K562 (cell line): ENCODE results near the gene PFKL. TPM values are rescaled to one million over a fixed set of nuclear protein-coding genes. Genes with fewer than 3 reads are reported as not detected.

Experiments used
- ATAC-seq: fragments of 200-7000 bp; cut with Tn5 transposase; 3 replicates; pipeline ENCODE4 v1.9.1; 2020; ENCODE audit warnings: moderate library complexity
- BruUV-seq: library from RNA; stranded (reverse); fragments of 400-500 nt; replicated peaks from 2 replicates; lab custom pipeline; 2021; lab: Mats Ljungman, UMichigan
- CTCF ChIA-PET: fragments of 300-600 bp; formaldehyde crosslinking; extraction: SDS; loops from one replicate; lab custom pipeline; 2021; ENCODE audit warnings: low intra/inter-chr PET ratio; lab: Yijun Ruan, JAX
- POLR2A ChIA-PET: fragments of 300-600, 350-650 bp; sonication (Branson Sonifier 250); formaldehyde crosslinking; extraction: SDS; loops from one replicate; lab custom pipeline; 2021; ENCODE audit warnings: antibody characterized with exemption, inconsistent platforms; lab: Yijun Ruan, JAX
- DNase-seq, 4 experiments: peaks; one replicate each; pipeline versions ENCODE4 v3.0.0 to v3.0.0-alpha.2; 2011 to 2018; ENCODE audit warnings: low spot score in 3 of 4, mixed read lengths in 3 of 4; ENCODE audit errors: extremely low read depth in 1 of 4
- FAIRE-seq: peaks from 2 replicates; lab custom pipeline; 2011; peaks lifted over from hg19 to GRCh38; lab: Jason Lieb, UNC
- H2AFZ ChIP-seq: 2 replicates; pipeline ENCODE4 v1.6.0; 2011; ENCODE audit warnings: low read depth, low read length, control low read depth, inconsistent platforms
- H3K27ac ChIP-seq: fragments of 200-600 bp; 3 replicates; pipeline ENCODE4 v1.8.0; 2011; ENCODE audit warnings: low read depth, mild to moderate bottlenecking, control low read depth, inconsistent platforms, low read length, moderate library complexity, mixed read lengths; ENCODE audit errors: extremely low read depth
- H3K27me3 ChIP-seq, 2 experiments: fragments of 300-600 bp in 1 of 2; 2 replicates in 1 of 2; 3 replicates in 1 of 2; pipeline versions ENCODE4 v1.6.0 to v1.8.0; 2011; ENCODE audit warnings: inconsistent platforms in 2 of 2, low read length in 2 of 2, mild to moderate bottlenecking in 1 of 2, mixed read lengths in 1 of 2, moderate library complexity in 1 of 2; ENCODE audit not compliant: control insufficient read depth in 2 of 2, insufficient read depth in 2 of 2
- H3K36me3 ChIP-seq: fragments of 300-600 bp; 3 replicates; pipeline ENCODE4 v1.8.0; 2011; ENCODE audit warnings: mild to moderate bottlenecking, low read length, inconsistent platforms; ENCODE audit not compliant: control insufficient read depth, insufficient read depth
- H3K4me1 ChIP-seq, 2 experiments: fragments of 200-600 bp in 1 of 2; replicated peaks in 1 of 2; 2 replicates in 1 of 2; 3 replicates in 1 of 2; pipeline versions ENCODE4 v1.5.1 to v1.8.0; 2011; ENCODE audit warnings: inconsistent platforms in 2 of 2, low read length in 2 of 2, mild to moderate bottlenecking in 1 of 2, mixed read lengths in 1 of 2, moderate library complexity in 1 of 2; ENCODE audit not compliant: control insufficient read depth in 2 of 2, insufficient read depth in 2 of 2
- H3K4me2 ChIP-seq: 2 replicates; pipeline ENCODE4 v1.6.1; 2011; ENCODE audit warnings: low read length, control low read depth, inconsistent platforms, mixed read lengths; ENCODE audit not compliant: insufficient read depth
- H3K4me3 ChIP-seq: fragments of 200-600 bp; sonication (generic), shearing (Covaris generic); 2 replicates; pipeline ENCODE4 v1.5.1; 2016; ENCODE audit warnings: control low read depth, inconsistent platforms
- H3K79me2 ChIP-seq: fragments of 200-600 bp; 3 replicates; pipeline ENCODE4 v1.8.0; 2011; ENCODE audit warnings: low read length, inconsistent platforms; ENCODE audit not compliant: control insufficient read depth, insufficient read depth
- H3K9ac ChIP-seq, 2 experiments: 2 replicates each; pipeline versions ENCODE4 v1.6.0 to v1.6.1; 2011; ENCODE audit warnings: low read depth in 2 of 2, low read length in 2 of 2, control low read depth in 1 of 2, inconsistent platforms in 1 of 2, mild to moderate bottlenecking in 1 of 2, mixed read lengths in 1 of 2; ENCODE audit not compliant: insufficient read depth in 1 of 2
- H3K9me1 ChIP-seq: one replicate; pipeline ENCODE4 v1.6.0; 2011; ENCODE audit warnings: inconsistent platforms, mild to moderate bottlenecking, low read length, moderate library complexity; ENCODE audit not compliant: control insufficient read depth, insufficient read depth
- H3K9me3 ChIP-seq: replicated peaks from 2 replicates; pipeline ENCODE4 v1.5.1; 2011; ENCODE audit warnings: low read depth, low read length, inconsistent platforms; ENCODE audit not compliant: control insufficient read depth, insufficient read depth
- H4K20me1 ChIP-seq: replicated peaks from 2 replicates; pipeline ENCODE4 v1.6.1; 2011; ENCODE audit warnings: low read length, inconsistent platforms, mixed read lengths; ENCODE audit not compliant: control insufficient read depth, insufficient read depth
- LARP7 ChIP-seq: fragments of 450-650 bp; IDR thresholded peaks from 2 replicates; pipeline ENCODE4 v1.6.1; 2016
- RBM17 ChIP-seq: fragments of 200-400 bp; formaldehyde crosslinking; IDR thresholded peaks from 2 replicates; pipeline ENCODE4 v1.6.1; 2017; ENCODE audit warnings: low read depth, mild to moderate bottlenecking, low read length, borderline replicate concordance
- SMARCA5 ChIP-seq: fragments of 450-650 bp; IDR thresholded peaks from 2 replicates; pipeline ENCODE4 v1.6.1; 2016
- ZFP36 ChIP-seq: fragments of 150-350 bp; IDR thresholded peaks from 2 replicates; pipeline ENCODE4 v1.6.1; 2018; ENCODE audit warnings: low read length, low read depth; ENCODE audit not compliant: partially characterized antibody
- WGBS: fragments of 100-300 bp; shearing (Covaris generic); methylation state at CpG from one replicate; pipeline ENCODE4 v1.1.6; 2016; ENCODE audit warnings: low coverage, mixed read lengths; ENCODE audit not compliant: insufficient coverage; ENCODE audit errors: missing lambda C conversion rate; 5-methylcytosine and 5-hydroxymethylcytosine counted together
- in situ Hi-C: fragments of 300-500 bp; cut with MboI; formaldehyde crosslinking; loops from 4 replicates; pipeline ENCODE4 v1.15.0; 2018; ENCODE audit warnings: inconsistent platforms, mixed read lengths
- intact Hi-C: fragments of 100-400 bp; cut with micrococcal nuclease; formaldehyde crosslinking; loops from 2 replicates; pipeline ENCODE4 v1.14.2; 2022
- polyA plus RNA-seq, 8 experiments: library from polyadenylated mRNA; depleted of rRNA in 4 of 8; stranded (reverse) in 5 of 8; unstranded in 3 of 8; fragments of >200 nt; fragmentation: Nextera tagmentation in 2 of 8; fragmentation: Illumina TruSeq in 1 of 8; extraction: Ambion mirVana in 2 of 8; extraction: Trizol in 1 of 8; gene quantifications; 2 replicates each; pipeline versions ENCODE4 v1.2.1 to v1.2.3, GENCODE V29; 2011 to 2014; ENCODE audit warnings: inconsistent platforms in 1 of 8, missing spikeins in 1 of 8
- total RNA-seq, 7 experiments: library from RNA; depleted of rRNA in 6 of 7; stranded (reverse); fragments of >200 nt in 6 of 7; fragmentation: Illumina TruSeq in 2 of 7; extraction: Trizol in 2 of 7; gene quantifications; 2 replicates each; pipeline versions ENCODE4 v1.2.1 to v1.2.3, GENCODE V29; 2011 to 2021; ENCODE audit warnings: low replicate concordance in 1 of 7
- TF ChIP-seq, protein P1 (sequence below): fragments of 450-650 bp; IDR thresholded peaks from 2 replicates; pipeline ENCODE4 v1.7.1; 2018; ENCODE audit warnings: mild to moderate bottlenecking, low read depth; ENCODE audit not compliant: partially characterized antibody

The PFKL gene
- total and polyA plus RNA-seq, 9 of the 15 experiments (the other 6 are each of a cell fraction or from before 2014, with no cell fraction given): 1.1 to 124 (median 45.6) TPM

DNA sequence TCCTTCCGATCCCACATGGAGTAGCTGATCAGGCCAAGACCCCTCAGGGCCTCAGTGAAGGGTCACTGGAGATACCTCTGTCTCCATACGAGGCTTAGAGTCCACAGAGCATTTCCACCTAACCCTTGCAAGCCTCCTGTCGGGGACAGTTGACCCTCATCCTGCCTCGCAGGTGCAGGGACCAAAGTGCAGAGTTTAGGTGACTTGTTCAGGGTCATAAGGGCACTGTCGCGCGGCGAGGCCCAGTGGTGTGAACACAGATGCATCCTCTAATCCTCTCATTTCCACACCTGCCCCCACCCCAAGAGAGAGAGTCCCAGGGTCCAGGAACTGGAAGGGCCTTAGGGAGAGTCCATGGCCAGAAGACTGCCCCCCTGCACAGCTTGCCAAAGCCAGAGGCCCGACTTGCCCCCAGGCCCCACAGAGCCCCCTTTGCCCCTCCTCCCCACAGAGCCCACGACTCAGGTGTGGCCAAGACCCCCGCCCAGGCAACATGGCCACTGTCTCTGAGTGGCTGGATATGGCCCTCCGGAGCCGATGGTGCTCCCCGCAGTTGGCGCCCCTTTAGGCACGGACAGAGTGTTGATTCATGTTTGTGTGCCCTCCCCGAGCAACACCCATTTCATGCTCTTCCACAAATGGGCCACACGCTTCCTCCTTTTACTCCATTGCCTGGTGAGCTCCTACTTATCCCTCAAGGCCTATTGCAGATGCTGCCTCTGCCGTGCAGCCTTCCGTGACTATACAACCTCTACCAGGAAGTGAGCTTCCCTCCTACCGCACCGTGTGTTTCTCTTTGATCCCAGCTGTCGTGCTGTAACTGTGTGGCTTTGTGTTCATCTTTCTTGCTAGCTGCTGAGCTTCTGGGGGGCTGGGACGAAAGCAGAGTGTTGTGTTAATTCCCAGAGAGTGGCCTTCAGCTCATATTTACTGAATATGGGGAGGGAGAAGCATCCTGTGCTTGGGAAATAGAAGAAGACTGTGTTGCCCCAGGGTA lies 55.2 kb downstream of the PFKL start:
- no peak for DNase-seq
- TF ChIP-seq, protein P1, sequence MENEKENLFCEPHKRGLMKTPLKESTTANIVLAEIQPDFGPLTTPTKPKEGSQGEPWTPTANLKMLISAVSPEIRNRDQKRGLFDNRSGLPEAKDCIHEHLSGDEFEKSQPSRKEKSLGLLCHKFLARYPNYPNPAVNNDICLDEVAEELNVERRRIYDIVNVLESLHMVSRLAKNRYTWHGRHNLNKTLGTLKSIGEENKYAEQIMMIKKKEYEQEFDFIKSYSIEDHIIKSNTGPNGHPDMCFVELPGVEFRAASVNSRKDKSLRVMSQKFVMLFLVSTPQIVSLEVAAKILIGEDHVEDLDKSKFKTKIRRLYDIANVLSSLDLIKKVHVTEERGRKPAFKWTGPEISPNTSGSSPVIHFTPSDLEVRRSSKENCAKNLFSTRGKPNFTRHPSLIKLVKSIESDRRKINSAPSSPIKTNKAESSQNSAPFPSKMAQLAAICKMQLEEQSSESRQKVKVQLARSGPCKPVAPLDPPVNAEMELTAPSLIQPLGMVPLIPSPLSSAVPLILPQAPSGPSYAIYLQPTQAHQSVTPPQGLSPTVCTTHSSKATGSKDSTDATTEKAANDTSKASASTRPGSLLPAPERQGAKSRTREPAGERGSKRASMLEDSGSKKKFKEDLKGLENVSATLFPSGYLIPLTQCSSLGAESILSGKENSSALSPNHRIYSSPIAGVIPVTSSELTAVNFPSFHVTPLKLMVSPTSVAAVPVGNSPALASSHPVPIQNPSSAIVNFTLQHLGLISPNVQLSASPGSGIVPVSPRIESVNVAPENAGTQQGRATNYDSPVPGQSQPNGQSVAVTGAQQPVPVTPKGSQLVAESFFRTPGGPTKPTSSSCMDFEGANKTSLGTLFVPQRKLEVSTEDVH: no peak
- no peak for TF ChIP-seq LARP7
- TF ChIP-seq RBM17: no peak
- peak; percentile 29; the same call in 1 of the 2 replicates for TF ChIP-seq SMARCA5
- TF ChIP-seq ZFP36: peak; percentile 95
- 5% methylated on average over 24 of the region's 24 CpGs for WGBS
- no peak overlapping the region for H3K27ac ChIP-seq
- no peaks in the 10 kb centered on the region for H3K36me3 ChIP-seq
- FAIRE-seq: peak; percentile 6
- H3K4me2 ChIP-seq: no peak overlapping the region
- H4K20me1 ChIP-seq: no peaks in the 10 kb centered on the region; the same call in 1 of the 2 replicates
- H3K9ac ChIP-seq: no peak overlapping the region
- BruUV-seq: no TSS peak
- ATAC-seq: no peak
- no peaks in the 10 kb centered on the region; the same call in 1 of the 2 replicates for H3K9me3 ChIP-seq
- H3K4me3 ChIP-seq: no peak overlapping the region
- intact Hi-C loops (no loop called here), in situ Hi-C loops (no loop called here)
- peaks cover 65 to 88% of the 10 kb centered on the region in 2 experiments for H3K27me3 ChIP-seq
- no peak overlapping the region for H2AFZ ChIP-seq
- H3K9me1 ChIP-seq: no peaks in the 10 kb centered on the region
- ChIA-PET CTCF (no interaction called here), POLR2A (interaction anchor here (1.3 to 2.2 kb wide), 2 partner anchors 11 to 14 kb away, joined by 3 to 5 read pairs; no protein-coding TSS in a partner anchor)
- H3K79me2 ChIP-seq: no peaks in the 10 kb centered on the region
- peaks cover 0 to 4% of the 10 kb centered on the region in 2 experiments; a peak in 1 of 5 replicates for H3K4me1 ChIP-seq
